HG03039 (cell line): ENCODE results near the gene DEFB121.
"Not testable (repeated sequence)": the region's sequence is repeated elsewhere in the genome, so short reads cannot be mapped to it uniquely, and the experiment has no call there.

ENCODE experiments used
- ATAC-seq: cut with Tn5 transposase; IDR thresholded peaks from one replicate; pipeline ENCODE4 v1.9.1; 2021; ENCODE audit warnings: mild to moderate bottlenecking, moderate library complexity; ENCODE audit not compliant: unreplicated experiment

Gene DEFB121

GRCh38 chr20:31406115-31406514 is at the start of gene DEFB121:
Gene DEFB121 (minus strand): TSS chr20:31406215. CDS start chr20:31406152, 63 bp downstream.
- no peak for ATAC-seq

GRCh38 chr20:31454361-31454760 is 48.3 kb upstream of the DEFB121 start:
- ATAC-seq = no peak

- ATAC-seq = no peak
Observed at GRCh38 chr20:31452575-31452974, 46.6 kb upstream of the DEFB121 start.

GRCh38 chr20:31449511-31450414 is 43.7 kb upstream of the DEFB121 start:
- ATAC-seq = no peak

- no peak for ATAC-seq
Observed at GRCh38 chr20:31446084-31446819, 40.2 kb upstream of the DEFB121 start.

- no peak for ATAC-seq
Observed at GRCh38 chr20:31440012-31440659, 34.1 kb upstream of the DEFB121 start, which contains the start of gene DEFB123. Gene DEFB123 (plus strand): TSS chr20:31440632. CDS start chr20:31440699, 67 bp downstream.

GRCh38 chr20:31430568-31431115 is 24.6 kb upstream of the DEFB121 start:
- no peak for ATAC-seq

GRCh38 chr20:31427576-31427975 is 21.6 kb upstream of the DEFB121 start:
- ATAC-seq = not testable (repeated sequence)

- not testable (repeated sequence) for ATAC-seq
Observed at GRCh38 chr20:31426891-31427551, 21.0 kb upstream of the DEFB121 start.

- ATAC-seq = no peak
Observed at GRCh38 chr20:31425797-31426196, 19.8 kb upstream of the DEFB121 start.

GRCh38 chr20:31418307-31418706 is 12.3 kb upstream of the DEFB121 start:
- ATAC-seq = no peak

GRCh38 chr20:31415653-31416052 is 9.6 kb upstream of the DEFB121 start:
- ATAC-seq = no peak

GRCh38 chr20:31414381-31414780 is 8.4 kb upstream of the DEFB121 start:
- ATAC-seq = no peak

- no peak for ATAC-seq
Observed at GRCh38 chr20:31410011-31410410, 4.0 kb upstream of the DEFB121 start.

GRCh38 chr20:31403886-31404285 is 2.1 kb downstream of the DEFB121 start:
- no peak for ATAC-seq

GRCh38 chr20:31394900-31395299 is 11.1 kb downstream of the DEFB121 start:
- ATAC-seq = no peak

GRCh38 chr20:31392836-31393235 is 13.2 kb downstream of the DEFB121 start:
- ATAC-seq = no peak

- ATAC-seq = no peak
Observed at GRCh38 chr20:31390490-31390889, 15.5 kb downstream of the DEFB121 start, which contains the start of gene DEFB119. Gene DEFB119 (minus strand): TSS chr20:31390590. CDS start chr20:31390483, 107 bp downstream.

GRCh38 chr20:31374346-31374745 is 31.7 kb downstream of the DEFB121 start:
- ATAC-seq = no peak

GRCh38 chr20:31368301-31368700 is 37.7 kb downstream of the DEFB121 start, which contains the start of gene DEFB118:
Gene DEFB118 (plus strand): TSS chr20:31368601. CDS start chr20:31368651, 50 bp downstream.
- no peak for ATAC-seq
